ENCODE results near the gene TBXA2R.

TBXA2R gene

DNA sequence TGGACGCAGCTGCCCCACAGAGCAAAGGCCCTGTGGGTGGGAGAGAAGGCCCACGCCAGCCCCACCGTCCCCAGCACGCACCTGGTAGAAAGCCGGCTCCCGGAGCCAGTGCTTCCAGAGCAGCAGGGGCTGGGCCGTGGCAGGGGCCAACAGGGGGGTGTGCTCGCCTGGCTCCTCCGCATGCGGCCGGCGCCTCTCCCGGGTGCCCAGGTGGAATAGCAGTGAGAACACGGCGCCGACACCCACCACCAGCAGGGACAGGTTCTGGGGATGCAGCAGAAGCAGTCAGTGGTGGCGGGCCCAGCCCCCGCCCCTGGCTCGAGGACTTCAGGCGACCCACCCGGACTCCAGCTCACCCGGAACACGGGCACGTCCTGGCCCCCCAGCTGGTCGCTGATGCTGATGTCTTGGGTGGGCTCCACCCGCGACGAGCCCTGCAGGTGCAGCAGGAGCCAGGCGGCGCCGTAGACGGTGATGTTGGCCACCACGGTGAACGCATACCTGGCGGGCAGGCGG, 58.9 kb downstream of the TBXA2R start:
- no peak for TF ChIP-seq SPI1 (IDR thresholded peaks at IDR 0.05; ENCODE audit: low read depth, low read length)
- no peak for TF ChIP-seq POLR2A (IDR thresholded peaks at IDR 0.05; ENCODE audit: low read depth, low read length)
- no peak for TF ChIP-seq PAX5 (IDR thresholded peaks at IDR 0.05; ENCODE audit: insufficient read depth, low read length, severe bottlenecking)
- TF ChIP-seq POU2F2 (IDR thresholded peaks at IDR 0.05; ENCODE audit: low read depth, low read length), result no peak
- TF ChIP-seq TAF1 (IDR thresholded peaks at IDR 0.05; ENCODE audit: low read depth, low read length), result no peak
- FAIRE-seq, result no peak

DNA sequence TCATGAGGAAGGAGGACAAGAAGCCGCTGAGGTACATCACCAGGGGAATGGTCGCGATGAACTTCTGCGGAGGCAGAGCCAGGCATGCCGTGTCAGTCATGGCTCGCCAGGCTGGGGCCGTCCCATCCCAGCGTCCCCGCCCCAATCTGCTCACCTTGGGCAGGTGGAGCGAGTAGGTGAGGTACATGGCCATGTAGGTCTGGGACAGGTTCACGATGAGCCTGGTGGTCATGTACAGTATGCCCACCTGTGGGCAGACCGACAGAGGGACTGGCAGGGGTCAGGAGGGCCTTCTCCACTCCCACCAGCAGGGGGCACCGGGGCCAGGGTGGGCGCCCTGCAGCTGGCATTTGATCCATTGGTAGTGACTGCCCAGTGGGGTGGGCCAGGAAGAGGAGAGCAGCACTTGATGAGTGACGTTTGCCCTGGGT, 59.4 kb downstream of the TBXA2R start:
- TF ChIP-seq PAX5 (IDR thresholded peaks at IDR 0.05; ENCODE audit: insufficient read depth, low read length, severe bottlenecking) (no peak), POLR2A (IDR thresholded peaks at IDR 0.05; ENCODE audit: low read depth, low read length) (no peak), POLR2AphosphoS5 (IDR thresholded peaks at IDR 0.05; ENCODE audit: low read depth, low read length) (no peak), TAF1 (IDR thresholded peaks at IDR 0.05; ENCODE audit: low read depth, low read length) (no peak), POU2F2 (IDR thresholded peaks at IDR 0.05; ENCODE audit: low read depth, low read length) (no peak), SPI1 (IDR thresholded peaks at IDR 0.05; ENCODE audit: low read depth, low read length) (no peak)
- DNase-seq (ENCODE audit: insufficient read length, low spot score), result no peak
- FAIRE-seq, result peak; percentile 33

More for the DNA sequence above, 58.9 kb downstream of the TBXA2R start:
- no peak for DNase-seq (ENCODE audit: insufficient read length, low spot score)

DNA sequence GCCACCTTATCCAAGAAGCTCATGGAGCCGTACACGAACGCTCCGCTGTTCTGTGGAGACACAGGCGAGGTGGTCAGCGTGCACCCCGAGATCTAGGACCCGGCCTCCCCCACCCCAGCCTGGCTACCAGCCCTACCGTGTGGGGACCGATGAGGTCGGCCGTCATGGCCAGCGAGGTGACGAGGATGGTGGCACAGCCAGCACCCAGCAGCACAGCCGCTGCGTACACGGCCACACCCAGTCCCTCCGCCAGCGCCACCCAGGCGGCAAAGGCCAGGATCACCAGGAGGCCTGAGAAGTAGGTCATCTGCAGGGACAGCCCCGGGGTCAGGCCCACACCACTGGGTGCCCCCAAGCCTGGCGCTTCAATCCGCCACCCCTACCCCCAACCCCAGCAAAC, 60.6 kb downstream of the TBXA2R start:
- DNase-seq (ENCODE audit: insufficient read length, low spot score) (no peak), FAIRE-seq (no peak)
- TF ChIP-seq POLR2A (IDR thresholded peaks at IDR 0.05; ENCODE audit: low read depth, low read length) (no peak), POU2F2 (IDR thresholded peaks at IDR 0.05; ENCODE audit: low read depth, low read length) (no peak), PAX5 (IDR thresholded peaks at IDR 0.05; ENCODE audit: insufficient read depth, low read length, severe bottlenecking) (no peak), TAF1 (IDR thresholded peaks at IDR 0.05; ENCODE audit: low read depth, low read length) (no peak), SPI1 (IDR thresholded peaks at IDR 0.05; ENCODE audit: low read depth, low read length) (no peak), POLR2AphosphoS5 (IDR thresholded peaks at IDR 0.05; ENCODE audit: low read depth, low read length) (no peak)

DNA sequence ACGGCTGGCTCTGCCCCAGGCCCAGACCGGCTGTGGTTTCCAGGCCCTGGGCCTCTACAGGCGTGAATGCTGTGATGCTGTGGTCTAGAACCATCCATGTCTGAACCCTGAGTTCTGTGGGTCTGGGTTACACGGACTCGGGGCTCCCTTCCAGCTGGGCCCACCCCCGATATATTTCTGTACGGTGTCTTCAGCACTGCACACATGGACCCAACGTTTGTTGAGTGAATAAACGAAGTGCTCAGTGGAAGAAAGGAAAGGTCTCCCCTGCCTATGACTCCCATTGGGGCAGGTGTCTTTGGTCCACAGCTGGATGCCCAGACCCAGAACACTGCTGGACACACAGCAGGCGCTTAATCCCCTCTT, 61.0 kb downstream of the TBXA2R start:
- no peak for TF ChIP-seq POLR2A (IDR thresholded peaks at IDR 0.05; ENCODE audit: low read depth, low read length)
- no peak for TF ChIP-seq SPI1 (IDR thresholded peaks at IDR 0.05; ENCODE audit: low read depth, low read length)
- no peak for TF ChIP-seq PAX5 (IDR thresholded peaks at IDR 0.05; ENCODE audit: insufficient read depth, low read length, severe bottlenecking)
- no peak for TF ChIP-seq POLR2AphosphoS5 (IDR thresholded peaks at IDR 0.05; ENCODE audit: low read depth, low read length)
- TF ChIP-seq POU2F2 (IDR thresholded peaks at IDR 0.05; ENCODE audit: low read depth, low read length), result no peak
- no peak for TF ChIP-seq TAF1 (IDR thresholded peaks at IDR 0.05; ENCODE audit: low read depth, low read length)
- no peak for FAIRE-seq

DNA sequence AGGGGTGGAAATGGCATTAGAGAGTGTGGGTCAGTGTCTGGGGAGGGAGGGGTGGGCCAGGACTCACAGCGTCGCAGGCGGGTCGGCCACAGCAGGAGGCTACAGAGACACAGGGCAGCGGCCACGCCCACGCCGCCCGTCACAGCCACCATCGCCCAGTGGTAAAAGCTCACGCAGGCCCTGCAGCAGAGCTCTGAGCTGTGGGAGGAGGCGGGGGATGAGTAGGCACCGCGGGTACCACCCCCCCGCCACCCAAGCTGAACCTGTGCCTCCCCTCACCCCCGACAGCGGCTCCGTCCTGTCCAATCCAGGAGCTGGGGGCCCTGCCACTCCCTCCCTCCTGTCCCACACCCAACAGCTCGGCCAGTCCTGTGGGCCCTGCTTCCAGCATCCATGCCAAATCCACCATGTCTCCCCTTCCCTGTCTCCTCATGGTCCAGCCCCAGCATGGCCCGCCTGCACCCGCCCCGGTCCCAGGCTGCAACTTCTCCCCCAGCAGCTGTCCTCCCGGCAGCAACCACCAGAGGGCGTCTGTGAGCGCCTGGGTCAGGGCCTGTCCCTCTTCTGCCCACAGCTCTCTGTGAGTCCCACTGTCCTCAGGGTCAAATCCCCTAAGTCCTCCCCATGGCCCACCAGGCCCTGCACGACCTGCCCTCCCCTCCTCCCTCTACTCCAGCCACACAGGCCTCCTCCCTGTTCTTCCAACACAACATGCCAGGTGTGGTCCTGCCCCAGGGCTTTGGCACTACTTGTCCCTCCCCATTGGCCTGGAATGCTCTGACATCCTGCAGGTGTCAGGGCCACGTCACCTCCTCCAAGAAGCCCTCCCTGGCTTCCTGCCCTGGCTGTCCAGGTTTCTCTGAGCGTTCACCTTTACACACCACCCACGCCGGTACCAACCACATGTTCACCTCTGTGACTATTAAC, 61.7 kb downstream of the TBXA2R start:
- FAIRE-seq (peak; percentile 81), DNase-seq (ENCODE audit: insufficient read length, low spot score) (peak; percentile 91)
- TF ChIP-seq POLR2A (IDR thresholded peaks at IDR 0.05; ENCODE audit: low read depth, low read length) (no peak), POLR2AphosphoS5 (IDR thresholded peaks at IDR 0.05; ENCODE audit: low read depth, low read length) (no peak), PAX5 (IDR thresholded peaks at IDR 0.05; ENCODE audit: insufficient read depth, low read length, severe bottlenecking) (no peak), TAF1 (IDR thresholded peaks at IDR 0.05; ENCODE audit: low read depth, low read length) (no peak), SPI1 (IDR thresholded peaks at IDR 0.05; ENCODE audit: low read depth, low read length) (no peak), POU2F2 (IDR thresholded peaks at IDR 0.05; ENCODE audit: low read depth, low read length) (no peak)

More for the DNA sequence above, 61.0 kb downstream of the TBXA2R start:
- no peak for DNase-seq (ENCODE audit: insufficient read length, low spot score)
